GM12878 (cell line): ENCODE results near the gene HHIPL1. TPM values are rescaled to one million over a fixed set of nuclear protein-coding genes. Genes with fewer than 3 reads are reported as not detected.
A peak's percentile ranks its signal among the peaks of the same experiment; 100 is the strongest.

Source experiments
- ATAC-seq: fragments of 200-7000 bp; cut with Tn5 transposase; 3 replicates; pipeline ENCODE4 v1.9.1; 2020; ENCODE audit warnings: mild to moderate bottlenecking, moderate library complexity
- BruUV-seq: library from RNA; stranded (reverse); fragments of 400-500 nt; replicated peaks from 2 replicates; lab custom pipeline; 2021; lab: Mats Ljungman, UMichigan
- CTCF ChIA-PET: fragments of 300-600 bp; sonication (Branson Sonifier 250); formaldehyde crosslinking; extraction: SDS; loops from one replicate; lab custom pipeline; 2021; ENCODE audit warnings: inconsistent platforms; lab: Yijun Ruan, JAX
- POLR2A ChIA-PET: fragments of 350-600 bp; formaldehyde crosslinking; extraction: SDS; loops from one replicate; lab custom pipeline; 2021; ENCODE audit warnings: inconsistent platforms; lab: Charles Lee
- RAD21 ChIA-PET: fragments of 300-600 bp; sonication (Branson Sonifier 250); formaldehyde crosslinking; loops from one replicate; lab custom pipeline; 2023; ENCODE audit warnings: antibody characterized with exemption; ENCODE audit not compliant: unreplicated experiment; lab: Charles Lee
- SMC1A ChIA-PET: fragments of 300-600 bp; sonication (Branson Sonifier 250); formaldehyde crosslinking; loops from one replicate; lab custom pipeline; 2023; ENCODE audit not compliant: unreplicated experiment, uncharacterized antibody; lab: Charles Lee
- DNase-seq: peaks from one replicate; pipeline ENCODE4 v3.0.0-alpha.2; 2011; ENCODE audit warnings: low read depth, low spot score
- FAIRE-seq: peaks from 3 replicates; lab custom pipeline; 2011; peaks lifted over from hg19 to GRCh38; lab: Jason Lieb, UNC
- H2AFZ ChIP-seq: 2 replicates; pipeline ENCODE4 v1.6.0; 2011; ENCODE audit warnings: low read depth, low read length, control low read depth; ENCODE audit not compliant: control insufficient read depth
- H3K27ac ChIP-seq: 2 replicates; pipeline ENCODE4 v1.5.1; 2011; ENCODE audit warnings: control low read depth; ENCODE audit not compliant: control insufficient read depth, insufficient read depth
- H3K27me3 ChIP-seq, 2 experiments: replicated peaks in 1 of 2; 2 replicates each; pipeline versions ENCODE4 v1.6.0 to v1.6.1; 2011; ENCODE audit warnings: low read length in 1 of 2; ENCODE audit not compliant: control insufficient read depth in 2 of 2, insufficient read depth in 2 of 2
- H3K36me3 ChIP-seq, 2 experiments: 2 replicates each; pipeline ENCODE4 v1.5.1; 2011; ENCODE audit warnings: low read length in 1 of 2; ENCODE audit not compliant: control insufficient read depth in 2 of 2, insufficient read depth in 2 of 2
- H3K4me1 ChIP-seq: 2 replicates; pipeline ENCODE4 v1.6.1; 2011; ENCODE audit warnings: mild to moderate bottlenecking, low read length, moderate library complexity, mixed read lengths; ENCODE audit not compliant: control insufficient read depth, insufficient read depth
- H3K4me2 ChIP-seq: 2 replicates; pipeline ENCODE4 v1.6.0; 2011; ENCODE audit warnings: control low read depth; ENCODE audit not compliant: control insufficient read depth, insufficient read depth
- H3K4me3 ChIP-seq: fragments of 200-600 bp; sonication (generic); 2 replicates; pipeline ENCODE4 v1.5.1; 2016
- H3K79me2 ChIP-seq: 2 replicates; pipeline ENCODE4 v1.6.0; 2011; ENCODE audit warnings: low read length; ENCODE audit not compliant: control insufficient read depth, insufficient read depth
- H3K9ac ChIP-seq: 2 replicates; pipeline ENCODE4 v1.8.0; 2011; ENCODE audit warnings: low read length, control low read depth, mixed read lengths; ENCODE audit not compliant: control insufficient read depth, insufficient read depth
- H3K9me3 ChIP-seq: replicated peaks from 3 replicates; pipeline ENCODE4 v1.5.1; 2011; ENCODE audit warnings: mild to moderate bottlenecking, low read length; ENCODE audit not compliant: control insufficient read depth, insufficient read depth
- H4K20me1 ChIP-seq: 2 replicates; pipeline ENCODE4 v1.6.0; 2011; ENCODE audit not compliant: control insufficient read depth, insufficient read depth
- ASH2L ChIP-seq: fragments of 300-600, 200-600 bp; sonication (generic); IDR thresholded peaks from 2 replicates; pipeline ENCODE4 v1.6.1; 2017; ENCODE audit warnings: low read depth, mild to moderate bottlenecking, borderline replicate concordance
- BMI1 ChIP-seq: fragments of 450-650 bp; IDR thresholded peaks from 2 replicates; pipeline ENCODE4 v1.6.1; 2016; ENCODE audit warnings: mild to moderate bottlenecking, moderate library complexity, borderline replicate concordance
- CHD4 ChIP-seq: fragments of 200-600 bp; sonication (generic); IDR thresholded peaks from 2 replicates; pipeline ENCODE4 v1.6.1; 2016; ENCODE audit warnings: mild to moderate bottlenecking
- HDAC6 ChIP-seq: fragments of 200-600 bp; sonication (generic); IDR thresholded peaks from one replicate; pipeline ENCODE4 v1.8.0; 2017; ENCODE audit warnings: antibody characterized with exemption; ENCODE audit not compliant: unreplicated experiment
- POLR2AphosphoS2 ChIP-seq: IDR thresholded peaks from 2 replicates; pipeline ENCODE4 v1.6.1; 2011; ENCODE audit warnings: low read depth, mild to moderate bottlenecking, low read length, improper control_type of control experiment, moderate library complexity
- SPI1 ChIP-seq: IDR thresholded peaks from 2 replicates; pipeline ENCODE4 v1.6.1; 2011; ENCODE audit warnings: low read depth, mild to moderate bottlenecking, low read length, moderate library complexity, borderline replicate concordance; ENCODE audit not compliant: insufficient read depth
- TCF3 ChIP-seq: IDR thresholded peaks from 2 replicates; pipeline ENCODE4 v1.6.1; 2012; ENCODE audit warnings: low read depth, mild to moderate bottlenecking, low read length, borderline replicate concordance; ENCODE audit not compliant: insufficient read depth
- WGBS: methylation state at CpG from one replicate; pipeline ENCODE4 v1.1.6; 2016; ENCODE audit warnings: low lambda C conversion rate; ENCODE audit not compliant: insufficient replicate concordance, insufficient coverage; ENCODE audit errors: missing lambda C conversion rate; 5-methylcytosine and 5-hydroxymethylcytosine counted together
- in situ Hi-C: fragments of 300-500 bp; cut with MboI; formaldehyde crosslinking; loops from 9 replicates; pipeline ENCODE4 v1.14.3; 2018; ENCODE audit warnings: mixed read lengths
- intact Hi-C: fragments of 100-400 bp; cut with micrococcal nuclease; formaldehyde crosslinking; loops from one replicate; pipeline ENCODE4 v1.14.2; 2022; ENCODE audit not compliant: unreplicated experiment
- polyA plus RNA-seq, 11 experiments: library from polyadenylated mRNA; depleted of rRNA in 4 of 11; unstranded in 6 of 11; stranded (reverse) in 5 of 11; fragments of >200 nt; fragmentation: Nextera tagmentation in 4 of 11; fragmentation: Illumina TruSeq in 1 of 11; extraction: Ambion mirVana in 4 of 11; extraction: Trizol in 1 of 11; gene quantifications; 1 replicate in 1 of 11; 2 replicates in 10 of 11; pipeline versions ENCODE4 v1.2.1 to v1.2.3, GENCODE V29; 2011 to 2016; ENCODE audit warnings: inconsistent platforms in 2 of 11, missing spikeins in 2 of 11, low read depth in 1 of 11
- total RNA-seq, 4 experiments: library from RNA; depleted of rRNA in 3 of 4; stranded (reverse); fragments of >200 nt in 3 of 4; fragmentation: Illumina TruSeq in 1 of 4; extraction: Trizol in 1 of 4; gene quantifications; 2 replicates each; pipeline versions ENCODE4 v1.2.1 to v1.2.3, GENCODE V29; 2013 to 2021

Gene HHIPL1
- total and polyA plus RNA-seq, 10 of the 15 experiments (the other 5 are each of a cell fraction or from before 2014, with no cell fraction given): 0.09 TPM; not detected in 9

DNA sequence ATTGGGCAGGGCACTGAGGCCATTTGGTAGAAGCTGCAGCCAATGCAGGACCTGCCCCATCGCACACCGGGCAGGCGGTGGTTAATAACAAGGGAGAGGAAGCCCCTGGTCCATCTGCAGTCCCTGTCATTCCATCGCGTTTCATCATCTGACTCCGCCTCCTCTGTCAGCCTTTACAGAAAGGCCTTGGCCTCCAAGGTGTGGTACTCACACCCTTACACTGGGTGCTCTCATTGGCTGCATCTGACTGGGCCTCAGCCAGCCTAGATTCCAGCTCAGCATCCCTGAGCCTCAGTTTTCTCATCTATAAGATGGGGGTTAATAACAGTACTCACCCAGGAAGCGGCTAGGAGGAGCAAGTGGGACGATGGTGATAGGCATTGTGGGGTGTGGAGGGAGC is 14.7 kb upstream of the HHIPL1 start:
- no peak overlapping the region for H3K9ac ChIP-seq
- no peak overlapping the region for H3K4me3 ChIP-seq
- SMC1A ChIA-PET: no interaction called here
- no peaks in the 10 kb centered on the region for H3K36me3 ChIP-seq
- no peak overlapping the region for H2AFZ ChIP-seq
- CTCF ChIA-PET: interaction anchor here (0.6 to 1.0 kb wide), 2 partner anchors 111 to 136 kb away, joined by 3 read pairs; no protein-coding TSS in a partner anchor
- ATAC-seq (no peak), DNase-seq (no peak), FAIRE-seq (no peak)
- no peaks in the 10 kb centered on the region for H3K79me2 ChIP-seq
- intact Hi-C loops (no loop called here), in situ Hi-C loops (no loop called here)
- no peak overlapping the region for H3K27ac ChIP-seq
- RAD21 ChIA-PET: interaction anchor here (1.0 kb wide), 1 partner anchor 112 kb away, joined by 3 read pairs; no protein-coding TSS in a partner anchor
- no TSS peak for BruUV-seq
- no peaks in the 10 kb centered on the region for H3K9me3 ChIP-seq
- no peak overlapping the region for H3K4me2 ChIP-seq
- no peaks in the 10 kb centered on the region; a peak in 1 of 4 replicates for H3K27me3 ChIP-seq
- no peaks in the 10 kb centered on the region for H4K20me1 ChIP-seq
- WGBS: 48% methylated on average over 8 of the region's 8 CpGs
- TF ChIP-seq HDAC6: no peak
- no peak for TF ChIP-seq ASH2L
- TF ChIP-seq BMI1: no peak
- no peak for TF ChIP-seq CHD4
- TF ChIP-seq TCF3: no peak
- TF ChIP-seq, all 136 proteins: peak for 0
- H3K4me1 ChIP-seq: no peaks in the 10 kb centered on the region
- POLR2A ChIA-PET: no interaction called here

DNA sequence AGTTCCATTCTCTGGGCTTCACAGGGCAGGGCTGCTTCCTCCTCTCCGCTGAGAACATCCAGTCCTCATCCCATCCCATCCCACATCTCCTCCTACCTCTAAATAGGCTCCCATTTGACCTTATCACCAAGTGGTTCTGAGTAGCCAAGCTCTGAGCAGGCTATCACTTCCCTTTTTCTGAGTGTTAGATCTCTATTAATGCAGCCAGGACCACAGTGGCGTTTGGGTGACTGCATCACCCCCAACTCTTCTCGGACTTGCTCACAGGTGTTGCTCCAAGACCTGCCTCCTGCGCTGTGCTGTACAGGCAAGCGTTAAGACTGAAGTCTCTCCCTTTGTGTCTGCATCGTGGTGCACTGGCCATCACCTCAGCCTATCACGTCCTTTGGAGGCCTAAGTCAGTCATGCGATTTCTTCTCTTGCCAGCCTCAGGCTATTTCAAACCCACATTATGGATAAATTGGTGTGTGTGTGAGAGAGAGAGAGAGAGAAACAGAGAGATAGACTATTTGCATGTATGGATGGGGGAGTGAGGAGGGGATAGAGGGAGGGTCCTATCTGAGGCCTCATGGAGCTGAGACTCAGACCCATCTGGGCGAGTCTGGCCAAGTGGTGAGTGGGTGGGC is 12.4 kb upstream of the HHIPL1 start:
- ChIA-PET POLR2A (no interaction called here), SMC1A (no interaction called here), CTCF (interaction anchor here (0.8 kb wide), 1 partner anchor 115 kb away, joined by 3 read pairs; no protein-coding TSS in a partner anchor), RAD21 (no interaction called here)
- no peaks in the 10 kb centered on the region for H3K4me1 ChIP-seq
- H3K79me2 ChIP-seq: no peaks in the 10 kb centered on the region
- intact Hi-C loops: no loop called here
- no peak overlapping the region for H3K27ac ChIP-seq
- 21% methylated on average over 8 of the region's 9 CpGs for WGBS
- no peak for DNase-seq
- peaks cover 0 to 1% of the 10 kb centered on the region in 2 experiments; a peak in 2 of 4 replicates for H3K27me3 ChIP-seq
- no peak for FAIRE-seq
- no peak overlapping the region for H3K9ac ChIP-seq
- in situ Hi-C loops: no loop called here
- no peak overlapping the region for H2AFZ ChIP-seq
- no TSS peak for BruUV-seq
- H3K4me2 ChIP-seq: no peak overlapping the region
- H3K4me3 ChIP-seq: no peak overlapping the region
- peak; percentile 39 for ATAC-seq
- peak; percentile 78; the same call in 1 of the 2 replicates for TF ChIP-seq SPI1
- no peak for TF ChIP-seq POLR2AphosphoS2
- no peaks in the 10 kb centered on the region for H4K20me1 ChIP-seq
- H3K9me3 ChIP-seq: no peaks in the 10 kb centered on the region
- no peaks in the 10 kb centered on the region for H3K36me3 ChIP-seq
